ENCODE results near the gene CCDC7.
"Not testable (repeated sequence)": the region's sequence is repeated elsewhere in the genome, so short reads cannot be mapped to it uniquely, and the experiment has no call there.

Gene CCDC7

GRCh38 chr10:32445740-32446535 is at the start of gene CCDC7:
CCDC7 (plus strand) TSS chr10:32446140; CDS start chr10:32451643, 5,503 bp downstream.
- peak; percentile 86 for DNase-seq

GRCh38 chr10:32397163-32397562 is 48.8 kb upstream of the CCDC7 start:
- not testable (repeated sequence) for DNase-seq

GRCh38 chr10:32399720-32400119 is 46.2 kb upstream of the CCDC7 start:
- DNase-seq: not testable (repeated sequence)

GRCh38 chr10:32400961-32401360 is 45.0 kb upstream of the CCDC7 start:
- DNase-seq: no peak

GRCh38 chr10:32402499-32402898 is 43.4 kb upstream of the CCDC7 start:
- DNase-seq: no peak

- DNase-seq: no peak
Observed at GRCh38 chr10:32403091-32403490, 42.8 kb upstream of the CCDC7 start.

- no peak for DNase-seq
Observed at GRCh38 chr10:32408690-32409089, 37.2 kb upstream of the CCDC7 start.

GRCh38 chr10:32409741-32410140 is 36.2 kb upstream of the CCDC7 start:
- DNase-seq: no peak

GRCh38 chr10:32410569-32410968 is 35.4 kb upstream of the CCDC7 start:
- DNase-seq: no peak

GRCh38 chr10:32411797-32412498 is 34.0 kb upstream of the CCDC7 start:
- no peak for DNase-seq

- no peak for DNase-seq
Observed at GRCh38 chr10:32412499-32412853, 33.5 kb upstream of the CCDC7 start.

- peak; percentile 32 for DNase-seq
Observed at GRCh38 chr10:32413513-32413912, 32.4 kb upstream of the CCDC7 start.

GRCh38 chr10:32415361-32415760 is 30.6 kb upstream of the CCDC7 start:
- no peak for DNase-seq

GRCh38 chr10:32417911-32418547 is 27.9 kb upstream of the CCDC7 start:
- no peak for DNase-seq

GRCh38 chr10:32418572-32418971 is 27.4 kb upstream of the CCDC7 start:
- DNase-seq: no peak

GRCh38 chr10:32419615-32420014 is 26.3 kb upstream of the CCDC7 start:
- no peak for DNase-seq

- no peak for DNase-seq
Observed at GRCh38 chr10:32426186-32426585, 19.8 kb upstream of the CCDC7 start.

GRCh38 chr10:32433542-32433941 is 12.4 kb upstream of the CCDC7 start:
- DNase-seq: no peak

- no peak for DNase-seq
Observed at GRCh38 chr10:32436215-32436614, 9.7 kb upstream of the CCDC7 start.

- DNase-seq: no peak
Observed at GRCh38 chr10:32437334-32437733, 8.6 kb upstream of the CCDC7 start.

GRCh38 chr10:32445036-32445435 is 904 bp upstream of the CCDC7 start:
- DNase-seq: no peak

- no peak for DNase-seq
Observed at GRCh38 chr10:32446536-32447406, 831 bp downstream of the CCDC7 start.

- DNase-seq: no peak
Observed at GRCh38 chr10:32454148-32454547, 8.2 kb downstream of the CCDC7 start.
